Nephron (organoid): ENCODE data around the gene SLC25A13.

Experiments used
- H3K27ac Mint-ChIP-seq, 3 experiments: 2 replicates each; pipeline ENCODE4 v1.8.0; 2020; ENCODE audit warnings: mixed read lengths in 3 of 3, mild to moderate bottlenecking in 2 of 3, moderate library complexity in 1 of 3
- H3K27me3 Mint-ChIP-seq: 2 replicates; pipeline ENCODE4 v1.8.0; 2021; ENCODE audit warnings: low read depth, mild to moderate bottlenecking, moderate library complexity, mixed read lengths
- H3K36me3 Mint-ChIP-seq: 2 replicates; pipeline ENCODE4 v1.8.0; 2020; ENCODE audit warnings: low read depth, mixed read lengths
- H3K4me1 Mint-ChIP-seq: 2 replicates; pipeline ENCODE4 v1.8.0; 2020; ENCODE audit warnings: mixed read lengths
- H3K4me3 Mint-ChIP-seq, 3 experiments: 2 replicates each; pipeline ENCODE4 v1.8.0; 2020; ENCODE audit warnings: mild to moderate bottlenecking in 3 of 3, mixed read lengths in 3 of 3, moderate library complexity in 2 of 3
- H3K9me3 Mint-ChIP-seq: 2 replicates; pipeline ENCODE4 v1.8.0; 2020; ENCODE audit warnings: mixed read lengths
- TF ChIP-seq, protein P1 (sequence below), 3 experiments: fragments of 200-600 bp; sonication (generic); IDR thresholded peaks; one replicate each; pipeline ENCODE4 v1.5.0; 2021; ENCODE audit warnings: antibody characterized with exemption in 3 of 3; ENCODE audit not compliant: unreplicated experiment in 3 of 3

Gene SLC25A13

DNA sequence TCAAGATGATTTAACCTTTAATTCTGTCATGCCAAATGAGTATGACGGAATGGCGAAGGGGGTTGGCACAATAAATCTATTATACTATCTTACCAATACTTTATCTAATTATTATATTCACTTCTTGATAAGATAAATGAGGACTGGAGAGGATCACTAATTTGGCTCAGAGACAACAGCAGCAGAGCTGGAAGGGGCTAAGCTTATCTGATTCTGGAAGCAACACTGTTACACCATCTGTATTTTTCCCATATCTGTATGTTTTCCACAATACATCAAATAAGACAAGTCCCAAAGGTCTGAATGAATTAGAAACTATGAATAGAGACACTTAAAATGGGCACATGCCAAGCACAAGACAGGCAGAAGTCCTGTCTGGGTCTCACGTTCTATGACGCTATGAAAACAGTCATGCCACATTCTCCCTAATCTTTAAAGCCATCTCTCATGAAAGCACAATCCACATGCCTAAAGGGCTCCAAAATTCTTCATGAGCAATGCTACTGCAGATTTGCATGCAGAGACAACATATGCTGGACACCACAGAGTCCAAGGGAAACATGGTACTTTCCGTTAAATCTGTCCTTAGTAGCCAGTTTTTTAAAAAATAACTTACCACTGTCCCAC, 88.3 kb downstream of the SLC25A13 start:
- TF ChIP-seq, protein P1, sequence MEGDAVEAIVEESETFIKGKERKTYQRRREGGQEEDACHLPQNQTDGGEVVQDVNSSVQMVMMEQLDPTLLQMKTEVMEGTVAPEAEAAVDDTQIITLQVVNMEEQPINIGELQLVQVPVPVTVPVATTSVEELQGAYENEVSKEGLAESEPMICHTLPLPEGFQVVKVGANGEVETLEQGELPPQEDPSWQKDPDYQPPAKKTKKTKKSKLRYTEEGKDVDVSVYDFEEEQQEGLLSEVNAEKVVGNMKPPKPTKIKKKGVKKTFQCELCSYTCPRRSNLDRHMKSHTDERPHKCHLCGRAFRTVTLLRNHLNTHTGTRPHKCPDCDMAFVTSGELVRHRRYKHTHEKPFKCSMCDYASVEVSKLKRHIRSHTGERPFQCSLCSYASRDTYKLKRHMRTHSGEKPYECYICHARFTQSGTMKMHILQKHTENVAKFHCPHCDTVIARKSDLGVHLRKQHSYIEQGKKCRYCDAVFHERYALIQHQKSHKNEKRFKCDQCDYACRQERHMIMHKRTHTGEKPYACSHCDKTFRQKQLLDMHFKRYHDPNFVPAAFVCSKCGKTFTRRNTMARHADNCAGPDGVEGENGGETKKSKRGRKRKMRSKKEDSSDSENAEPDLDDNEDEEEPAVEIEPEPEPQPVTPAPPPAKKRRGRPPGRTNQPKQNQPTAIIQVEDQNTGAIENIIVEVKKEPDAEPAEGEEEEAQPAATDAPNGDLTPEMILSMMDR (IDR thresholded peaks at IDR 0.05; ENCODE audit: unreplicated experiment in 3 of 3): no peak
- Mint-ChIP-seq H3K27me3 (no peaks in the 10 kb centered on the region), H3K4me3 (no peak overlapping the region), H3K9me3 (no peaks in the 10 kb centered on the region), H3K36me3 (peaks cover 45% of the 10 kb centered on the region), H3K4me1 (peaks cover 44% of the 10 kb centered on the region), H3K27ac (no peak overlapping the region)

GRCh38 chr7:96233084-96233483, 88.8 kb downstream of the SLC25A13 start:
- H3K4me3 Mint-ChIP-seq: no peak overlapping the region
- H3K27me3 Mint-ChIP-seq: no peaks in the 10 kb centered on the region
- peaks cover 48% of the 10 kb centered on the region for H3K36me3 Mint-ChIP-seq
- H3K27ac Mint-ChIP-seq: no peak overlapping the region
- peaks cover 2% of the 10 kb centered on the region for H3K9me3 Mint-ChIP-seq
- TF ChIP-seq, protein P1 (IDR thresholded peaks at IDR 0.05; ENCODE audit: unreplicated experiment in 3 of 3): no peak
- peaks cover 39% of the 10 kb centered on the region for H3K4me1 Mint-ChIP-seq

DNA sequence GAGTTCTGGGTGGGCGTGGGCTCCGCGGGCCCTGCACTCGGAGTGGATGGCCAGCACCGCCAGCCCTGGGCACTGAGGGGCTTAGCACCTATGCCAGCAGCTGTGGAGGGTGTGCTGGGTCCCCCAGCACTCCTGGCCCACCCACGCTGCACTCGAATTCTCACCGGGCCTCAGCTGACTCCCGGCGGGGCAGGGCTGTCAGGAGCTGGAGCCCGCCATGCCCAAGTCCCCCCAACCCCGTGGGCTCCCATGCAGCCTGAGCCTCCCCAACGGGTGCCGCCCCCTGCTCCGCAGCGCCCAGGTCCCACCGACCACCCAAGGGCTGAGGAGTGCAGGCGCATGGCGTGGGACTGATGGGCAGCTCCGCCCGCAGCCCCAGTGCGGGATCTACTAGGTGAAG, 93.1 kb downstream of the SLC25A13 start:
- Mint-ChIP-seq H3K36me3 (peaks cover 50% of the 10 kb centered on the region), H3K4me3 (no peak overlapping the region), H3K27me3 (no peaks in the 10 kb centered on the region), H3K27ac (no peak overlapping the region), H3K4me1 (no peaks in the 10 kb centered on the region), H3K9me3 (peaks cover 2% of the 10 kb centered on the region)
- TF ChIP-seq, protein P1 (IDR thresholded peaks at IDR 0.05; ENCODE audit: unreplicated experiment in 3 of 3): no peak

GRCh38 chr7:96225251-96225650, 96.6 kb downstream of the SLC25A13 start:
- Mint-ChIP-seq H3K27me3 (no peaks in the 10 kb centered on the region), H3K27ac (no peak overlapping the region), H3K4me1 (peaks cover 7% of the 10 kb centered on the region), H3K36me3 (peaks cover 23% of the 10 kb centered on the region), H3K4me3 (no peak overlapping the region), H3K9me3 (peaks cover 2% of the 10 kb centered on the region)
- TF ChIP-seq, protein P1 (IDR thresholded peaks at IDR 0.05; ENCODE audit: unreplicated experiment in 3 of 3): no peak

DNA sequence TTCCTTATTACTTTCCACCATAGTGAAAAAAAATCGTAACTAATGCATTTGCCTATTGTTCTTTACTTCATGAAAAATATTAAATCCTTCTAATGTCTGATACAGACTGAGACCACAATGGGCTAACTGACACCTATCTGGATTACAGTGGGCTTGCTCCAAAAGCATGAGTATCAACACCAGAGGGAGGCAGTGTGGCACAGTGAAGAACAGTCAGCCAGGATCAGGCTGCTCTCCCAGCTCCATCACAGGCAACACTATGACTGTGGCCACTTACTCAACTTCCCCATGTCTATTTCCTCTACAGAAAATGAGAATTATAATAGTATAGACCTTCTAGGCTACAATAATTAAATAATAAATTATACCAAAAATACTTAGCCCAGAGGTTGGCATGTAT, 97.2 kb downstream of the SLC25A13 start:
- H3K27ac Mint-ChIP-seq: no peak overlapping the region
- H3K36me3 Mint-ChIP-seq: peaks cover 18% of the 10 kb centered on the region
- H3K4me1 Mint-ChIP-seq: peaks cover 9% of the 10 kb centered on the region
- no peak overlapping the region for H3K4me3 Mint-ChIP-seq
- H3K9me3 Mint-ChIP-seq: peaks cover 2% of the 10 kb centered on the region
- H3K27me3 Mint-ChIP-seq: no peaks in the 10 kb centered on the region
- TF ChIP-seq, protein P1 (IDR thresholded peaks at IDR 0.05; ENCODE audit: unreplicated experiment in 3 of 3): no peak

- no peak overlapping the region for H3K27ac Mint-ChIP-seq
- H3K27me3 Mint-ChIP-seq: no peaks in the 10 kb centered on the region
- H3K36me3 Mint-ChIP-seq: peaks cover 12% of the 10 kb centered on the region
- H3K9me3 Mint-ChIP-seq: peaks cover 2% of the 10 kb centered on the region
- no peak overlapping the region for H3K4me3 Mint-ChIP-seq
- peaks cover 13% of the 10 kb centered on the region for H3K4me1 Mint-ChIP-seq
- TF ChIP-seq, protein P1 (IDR thresholded peaks at IDR 0.05; ENCODE audit: unreplicated experiment in 3 of 3): no peak
Observed at GRCh38 chr7:96224073-96224472, 97.8 kb downstream of the SLC25A13 start.
